A673 (cell line): ENCODE measurements around the gene COL4A2. TPM values are rescaled to one million over a fixed set of nuclear protein-coding genes. Genes with fewer than 3 reads are reported as not detected.

ENCODE experiments used
- BruUV-seq: library from RNA; stranded (reverse); fragments of 400-500 nt; replicated peaks from 2 replicates; lab custom pipeline; 2021; lab: Mats Ljungman, UMichigan
- CTCF ChIA-PET: fragments of 300-600 bp; sonication (Branson Sonifier 250); formaldehyde crosslinking; loops from one replicate; lab custom pipeline; 2022; ENCODE audit warnings: antibody characterized with exemption; lab: Charles Lee
- POLR2A ChIA-PET: fragments of 300-600 bp; sonication (Branson Sonifier 250); formaldehyde crosslinking; loops from one replicate; lab custom pipeline; 2022; ENCODE audit warnings: antibody characterized with exemption; ENCODE audit not compliant: low non-redundant PET; lab: Charles Lee
- DNase-seq: peaks from one replicate; pipeline ENCODE4 v3.0.0-alpha.2; 2015; ENCODE audit warnings: low spot score
- H3K27ac ChIP-seq: fragments of 200-600 bp; sonication (generic); 2 replicates; pipeline ENCODE4 v1.5.1; 2016; ENCODE audit warnings: mixed run types, low read depth, mild to moderate bottlenecking, mixed read lengths, antibody characterized with exemption, low read length; ENCODE audit not compliant: poor library complexity, severe bottlenecking
- H3K27me3 ChIP-seq: fragments of 200-600 bp; sonication (generic); replicated peaks from 2 replicates; pipeline ENCODE4 v1.6.1; 2017; ENCODE audit warnings: mixed run types, low read depth, mild to moderate bottlenecking, mixed read lengths, antibody characterized with exemption, low read length; ENCODE audit not compliant: insufficient read depth, poor library complexity
- H3K36me3 ChIP-seq: fragments of 200-600 bp; sonication (generic); 2 replicates; pipeline ENCODE4 v1.6.1; 2016; ENCODE audit warnings: mixed run types, mild to moderate bottlenecking, mixed read lengths, antibody characterized with exemption, low read length; ENCODE audit not compliant: insufficient read depth, poor library complexity, severe bottlenecking
- H3K4me1 ChIP-seq: fragments of 200-600 bp; sonication (generic); 2 replicates; pipeline ENCODE4 v1.6.1; 2017; ENCODE audit warnings: mixed run types, mild to moderate bottlenecking, mixed read lengths, antibody characterized with exemption, low read length; ENCODE audit not compliant: insufficient read depth, poor library complexity, severe bottlenecking
- H3K4me3 ChIP-seq: fragments of 200-600 bp; sonication (generic); 2 replicates; pipeline ENCODE4 v1.5.1; 2016; ENCODE audit warnings: low read depth, mixed run types, mild to moderate bottlenecking, mixed read lengths, low read length; ENCODE audit not compliant: poor library complexity, severe bottlenecking
- H3K9me3 ChIP-seq: fragments of 200-600 bp; sonication (generic); 2 replicates; pipeline ENCODE4 v1.6.1; 2016; ENCODE audit warnings: mixed run types, low read depth, mild to moderate bottlenecking, mixed read lengths, antibody characterized with exemption, low read length; ENCODE audit not compliant: poor library complexity, severe bottlenecking
- EZH2 ChIP-seq: fragments of 200-600 bp; sonication (generic); IDR thresholded peaks from 2 replicates; pipeline ENCODE4 v1.6.1; 2017; ENCODE audit warnings: borderline replicate concordance, low read depth, mild to moderate bottlenecking, mixed read lengths, antibody characterized with exemption, low read length; ENCODE audit not compliant: poor library complexity, severe bottlenecking
- intact Hi-C: fragments of 100-400 bp; cut with micrococcal nuclease; formaldehyde crosslinking; loops from one replicate; pipeline ENCODE4 v1.10.0; 2022; ENCODE audit not compliant: unreplicated experiment
- total RNA-seq: library from RNA; stranded (reverse); gene quantifications from 2 replicates; pipeline ENCODE4 v1.2.3, GENCODE V29; 2021
- TF ChIP-seq, protein P1 (sequence below): fragments of 300-800, 200-600 bp; sonication (generic); conservative IDR thresholded peaks from 2 replicates; pipeline ENCODE4 v1.5.1; 2017; ENCODE audit warnings: low read depth, mild to moderate bottlenecking, antibody characterized with exemption, low read length, moderate library complexity, mixed read lengths

The COL4A2 gene
- total RNA-seq, 1 experiment from 2014 or later = 184 TPM

DNA sequence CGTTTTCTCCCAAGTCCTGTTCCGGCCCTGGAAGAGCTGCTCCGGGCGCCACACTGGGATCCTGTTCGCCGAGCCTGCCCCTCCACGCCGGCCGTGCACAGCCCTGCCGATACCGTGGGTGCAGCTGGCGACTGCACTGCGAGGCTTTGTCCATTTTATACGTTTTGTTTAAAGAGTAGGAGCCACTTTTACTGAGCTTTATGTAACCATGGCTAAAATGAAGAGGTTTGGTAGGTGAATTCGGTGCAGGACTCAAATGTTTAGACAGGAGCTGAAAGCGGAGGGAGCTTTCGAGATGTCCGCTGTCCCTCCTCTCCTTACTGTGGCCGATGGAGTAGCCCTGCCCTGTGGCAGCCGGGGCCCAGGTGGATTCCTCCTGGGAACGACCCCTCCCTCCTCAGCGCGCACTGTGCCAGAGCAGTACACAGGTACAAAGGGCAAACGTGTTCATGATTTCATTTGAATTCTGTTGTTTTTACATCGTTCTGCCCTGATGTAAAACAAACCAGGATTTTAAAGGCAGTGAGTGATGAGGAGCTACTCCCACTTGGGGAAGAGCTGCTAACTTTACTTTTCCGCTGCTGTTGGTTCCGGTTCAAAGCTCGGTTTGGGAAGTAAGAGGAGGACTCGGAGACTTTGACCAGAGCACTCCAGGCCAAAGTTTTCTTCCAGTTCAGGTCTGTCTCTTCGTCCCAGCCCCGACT, 1.7 kb downstream of the COL4A2 start:
- intact Hi-C loops = loop anchor here (5.0 kb wide), 1 partner anchor 53 kb away; no protein-coding TSS in a partner anchor
- no peak for TF ChIP-seq EZH2
- TF ChIP-seq, protein P1, sequence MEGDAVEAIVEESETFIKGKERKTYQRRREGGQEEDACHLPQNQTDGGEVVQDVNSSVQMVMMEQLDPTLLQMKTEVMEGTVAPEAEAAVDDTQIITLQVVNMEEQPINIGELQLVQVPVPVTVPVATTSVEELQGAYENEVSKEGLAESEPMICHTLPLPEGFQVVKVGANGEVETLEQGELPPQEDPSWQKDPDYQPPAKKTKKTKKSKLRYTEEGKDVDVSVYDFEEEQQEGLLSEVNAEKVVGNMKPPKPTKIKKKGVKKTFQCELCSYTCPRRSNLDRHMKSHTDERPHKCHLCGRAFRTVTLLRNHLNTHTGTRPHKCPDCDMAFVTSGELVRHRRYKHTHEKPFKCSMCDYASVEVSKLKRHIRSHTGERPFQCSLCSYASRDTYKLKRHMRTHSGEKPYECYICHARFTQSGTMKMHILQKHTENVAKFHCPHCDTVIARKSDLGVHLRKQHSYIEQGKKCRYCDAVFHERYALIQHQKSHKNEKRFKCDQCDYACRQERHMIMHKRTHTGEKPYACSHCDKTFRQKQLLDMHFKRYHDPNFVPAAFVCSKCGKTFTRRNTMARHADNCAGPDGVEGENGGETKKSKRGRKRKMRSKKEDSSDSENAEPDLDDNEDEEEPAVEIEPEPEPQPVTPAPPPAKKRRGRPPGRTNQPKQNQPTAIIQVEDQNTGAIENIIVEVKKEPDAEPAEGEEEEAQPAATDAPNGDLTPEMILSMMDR = no peak
- no peak for DNase-seq
- Histone ChIP-seq H3K36me3 (no peaks in the 10 kb centered on the region), H3K27me3 (no peaks in the 10 kb centered on the region), H3K27ac (peak overlapping the region; percentile 91), H3K9me3 (no peaks in the 10 kb centered on the region), H3K4me3 (peak overlapping the region; percentile 98), H3K4me1 (peaks cover 47% of the 10 kb centered on the region)
- ChIA-PET POLR2A (interaction anchor here (0.6 kb wide), 1 partner anchor 11 kb away, joined by 3 read pairs; no protein-coding TSS in a partner anchor), CTCF (no interaction called here)
- BruUV-seq = TSS peak; percentile 45

DNA sequence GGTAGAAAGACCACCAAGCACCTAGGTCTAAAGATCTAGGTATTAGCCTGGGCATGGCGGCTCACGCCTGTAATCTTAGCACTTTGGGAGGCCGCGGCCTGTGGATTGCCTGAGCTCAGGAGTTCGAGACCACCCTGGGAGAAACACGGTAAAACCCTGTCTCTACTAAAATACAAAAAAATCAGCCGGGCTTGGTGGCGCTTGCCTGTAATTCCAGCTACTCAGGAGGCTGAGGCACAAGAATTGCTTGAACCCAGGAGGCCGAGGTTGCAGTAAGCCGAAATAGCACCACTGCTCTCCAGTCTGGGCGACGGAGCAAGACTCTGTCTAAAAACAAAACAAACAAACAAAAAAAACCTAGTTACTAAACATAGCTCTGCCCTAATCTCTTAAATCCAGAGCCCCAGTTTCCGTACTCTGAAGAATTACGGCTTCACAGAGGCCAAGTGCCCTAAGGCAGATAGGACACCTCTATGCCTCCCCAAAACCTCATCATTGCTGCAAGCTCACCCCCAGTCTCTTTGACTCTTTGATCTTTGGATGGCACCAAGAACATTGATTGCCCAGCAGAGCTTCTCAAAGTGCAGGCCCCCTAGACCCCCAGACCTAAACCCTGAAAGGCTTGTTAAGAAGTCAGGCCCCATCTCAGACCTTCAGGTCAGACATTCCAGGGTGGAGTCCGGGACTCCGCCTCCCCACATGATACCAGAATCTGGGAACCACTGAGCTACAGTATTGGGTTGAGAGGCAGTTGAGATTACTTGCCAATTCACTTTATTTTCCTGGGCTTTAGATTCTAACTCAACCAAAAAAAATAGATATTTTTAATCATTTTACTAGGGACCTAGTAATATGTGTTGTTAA, 2.8 kb downstream of the COL4A2 start:
- no peak for DNase-seq
- ChIA-PET POLR2A (interaction anchor here (0.6 kb wide), 1 partner anchor 403 kb away, joined by 4 read pairs; no protein-coding TSS in a partner anchor), CTCF (no interaction called here)
- TF ChIP-seq EZH2 = no peak
- TF ChIP-seq, protein P1 = no peak
- Histone ChIP-seq H3K36me3 (no peaks in the 10 kb centered on the region), H3K4me3 (no peak overlapping the region), H3K27ac (no peak overlapping the region), H3K4me1 (peaks cover 53% of the 10 kb centered on the region), H3K27me3 (no peaks in the 10 kb centered on the region), H3K9me3 (no peaks in the 10 kb centered on the region)
- no TSS peak for BruUV-seq
- intact Hi-C loops = loop anchor here (5.0 kb wide), 1 partner anchor 52 kb away; no protein-coding TSS in a partner anchor

DNA sequence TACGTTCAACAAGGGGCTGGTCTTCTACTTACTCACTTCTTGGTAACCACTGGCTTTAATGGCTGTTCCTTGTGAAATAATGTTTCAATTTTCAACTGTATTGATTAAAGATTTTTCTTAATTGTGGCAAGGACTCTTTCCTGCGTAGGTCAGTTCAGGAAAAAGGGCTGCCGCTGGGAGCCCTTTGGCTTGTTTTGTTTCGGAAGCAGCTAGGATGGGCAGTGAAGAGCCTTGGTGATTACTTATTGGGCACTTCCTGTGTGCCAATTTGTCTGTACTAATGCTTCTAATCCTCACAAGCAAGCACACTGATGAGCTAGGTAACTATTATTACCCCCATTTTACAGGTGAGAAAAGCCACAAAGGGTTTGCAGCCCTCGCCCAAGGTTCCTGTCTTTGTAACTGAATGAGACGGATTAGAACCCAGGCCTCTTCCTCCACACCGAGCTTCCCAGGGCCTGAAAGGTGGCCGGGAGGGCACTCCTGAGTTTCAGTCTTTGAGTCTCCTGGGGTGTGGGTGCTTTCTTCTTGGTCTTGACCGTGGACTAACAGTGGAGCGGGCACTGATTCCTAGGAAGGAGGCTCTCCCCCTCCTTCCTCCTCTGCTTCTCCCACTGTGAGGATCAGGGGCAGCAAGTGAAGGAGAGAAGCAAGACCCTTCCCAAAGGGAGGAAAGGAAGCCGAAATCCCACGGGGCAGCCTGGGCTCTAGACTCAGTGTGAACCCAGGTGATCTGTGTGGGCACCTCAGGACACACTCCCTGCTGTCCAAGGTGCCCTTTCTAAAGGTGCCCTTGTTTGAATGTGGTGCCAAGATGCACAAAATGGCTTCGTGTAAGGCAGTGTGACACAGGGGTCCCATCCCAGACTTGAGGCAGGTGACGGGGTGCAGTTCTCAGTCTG, 3.7 kb downstream of the COL4A2 start:
- TF ChIP-seq EZH2 = no peak
- TF ChIP-seq, protein P1 = no peak
- Histone ChIP-seq H3K27ac (no peak overlapping the region), H3K4me3 (no peak overlapping the region), H3K27me3 (no peaks in the 10 kb centered on the region), H3K36me3 (no peaks in the 10 kb centered on the region), H3K4me1 (peaks cover 44% of the 10 kb centered on the region), H3K9me3 (no peaks in the 10 kb centered on the region)
- no peak for DNase-seq
- POLR2A ChIA-PET = no interaction called here
- CTCF ChIA-PET = no interaction called here
- intact Hi-C loops = no loop called here
- BruUV-seq = no TSS peak
